ENCODE results near the gene COL28A1.
"Not testable (repeated sequence)": the region's sequence is repeated elsewhere in the genome, so short reads cannot be mapped to it uniquely, and the experiment has no call there.

The COL28A1 gene

DNA sequence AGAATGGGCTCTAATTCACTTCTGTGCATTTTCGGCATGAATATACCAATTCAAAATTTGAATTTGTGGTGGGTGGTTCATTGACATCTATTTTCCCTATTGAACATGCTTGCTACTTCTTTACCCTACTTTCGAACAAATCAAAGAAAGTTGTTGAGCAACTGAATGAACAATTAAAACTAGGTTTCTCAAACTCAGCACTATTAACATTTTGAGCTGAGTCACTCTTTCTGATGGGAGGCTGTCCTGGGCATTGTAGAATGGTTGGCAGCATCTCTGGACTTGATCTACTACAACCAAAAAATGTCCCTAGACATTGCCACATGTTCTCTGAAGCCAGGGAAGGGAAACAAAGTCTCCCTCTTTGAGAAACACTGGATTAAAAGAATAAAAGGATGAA is 116.7 kb downstream of the COL28A1 start:
- DNase-seq = no peak
- TF ChIP-seq GATA1 (IDR thresholded peaks at IDR 0.05; ENCODE audit: low read depth, low read length) (no peak), POLR2A (IDR thresholded peaks at IDR 0.05; ENCODE audit: low read length) (no peak)

- TF ChIP-seq POLR2A (IDR thresholded peaks at IDR 0.05; ENCODE audit: low read length) (no peak), GATA1 (IDR thresholded peaks at IDR 0.05; ENCODE audit: low read depth, low read length) (no peak)
- DNase-seq = no peak
Measured at GRCh38 chr7:7417851-7418250, 117.8 kb downstream of the COL28A1 start.

- TF ChIP-seq GATA1 (IDR thresholded peaks at IDR 0.05; ENCODE audit: low read depth, low read length) = no peak
- TF ChIP-seq POLR2A (IDR thresholded peaks at IDR 0.05; ENCODE audit: low read length) = no peak
- DNase-seq = no peak
Measured at GRCh38 chr7:7417414-7417813, 118.3 kb downstream of the COL28A1 start.

DNA sequence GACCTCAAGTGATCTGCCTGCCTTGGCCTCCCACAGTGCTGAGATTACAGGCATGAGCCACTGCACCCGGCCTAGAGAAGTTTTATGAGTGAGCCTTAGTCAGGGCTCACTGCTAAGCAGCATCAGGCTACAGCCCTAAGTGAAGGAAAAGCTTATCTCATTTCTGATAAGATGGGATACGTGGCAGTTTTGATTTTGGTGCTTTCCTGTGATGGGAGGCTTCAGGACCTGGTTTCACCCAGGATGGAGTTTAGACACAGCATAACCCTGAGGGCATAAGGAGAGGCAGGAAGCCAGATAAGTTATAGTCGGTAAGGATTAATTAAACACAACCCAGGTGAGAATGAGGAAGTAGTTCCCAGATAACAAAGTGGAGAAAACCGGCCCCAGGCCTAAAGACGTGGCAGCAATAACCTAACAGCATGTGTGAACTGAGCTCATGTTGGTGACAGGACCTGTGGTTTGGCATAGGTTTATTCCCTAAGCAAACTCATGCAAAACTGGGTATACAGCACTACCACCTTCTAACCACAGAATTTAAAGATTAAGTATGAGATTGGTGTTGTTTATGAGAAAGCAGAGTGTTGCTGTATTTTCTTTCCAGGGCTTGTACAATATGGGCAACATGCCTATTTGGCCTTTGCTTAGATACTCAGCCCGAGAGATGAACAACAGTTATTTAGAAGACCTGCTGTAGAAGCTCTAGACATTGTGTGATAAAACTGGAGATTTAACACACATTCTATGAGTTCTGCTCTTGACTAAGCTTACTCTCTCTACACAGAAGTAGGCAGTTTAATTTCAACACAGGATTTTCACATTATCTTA is 119.4 kb downstream of the COL28A1 start:
- TF ChIP-seq GATA1 (IDR thresholded peaks at IDR 0.05; ENCODE audit: low read depth, low read length) = no peak
- no peak for TF ChIP-seq POLR2A (IDR thresholded peaks at IDR 0.05; ENCODE audit: low read length)
- DNase-seq = no peak

- TF ChIP-seq GATA1 (IDR thresholded peaks at IDR 0.05; ENCODE audit: low read depth, low read length) (no peak), POLR2A (IDR thresholded peaks at IDR 0.05; ENCODE audit: low read length) (no peak)
- DNase-seq = no peak
Measured at GRCh38 chr7:7414791-7415603, 120.7 kb downstream of the COL28A1 start.

DNA sequence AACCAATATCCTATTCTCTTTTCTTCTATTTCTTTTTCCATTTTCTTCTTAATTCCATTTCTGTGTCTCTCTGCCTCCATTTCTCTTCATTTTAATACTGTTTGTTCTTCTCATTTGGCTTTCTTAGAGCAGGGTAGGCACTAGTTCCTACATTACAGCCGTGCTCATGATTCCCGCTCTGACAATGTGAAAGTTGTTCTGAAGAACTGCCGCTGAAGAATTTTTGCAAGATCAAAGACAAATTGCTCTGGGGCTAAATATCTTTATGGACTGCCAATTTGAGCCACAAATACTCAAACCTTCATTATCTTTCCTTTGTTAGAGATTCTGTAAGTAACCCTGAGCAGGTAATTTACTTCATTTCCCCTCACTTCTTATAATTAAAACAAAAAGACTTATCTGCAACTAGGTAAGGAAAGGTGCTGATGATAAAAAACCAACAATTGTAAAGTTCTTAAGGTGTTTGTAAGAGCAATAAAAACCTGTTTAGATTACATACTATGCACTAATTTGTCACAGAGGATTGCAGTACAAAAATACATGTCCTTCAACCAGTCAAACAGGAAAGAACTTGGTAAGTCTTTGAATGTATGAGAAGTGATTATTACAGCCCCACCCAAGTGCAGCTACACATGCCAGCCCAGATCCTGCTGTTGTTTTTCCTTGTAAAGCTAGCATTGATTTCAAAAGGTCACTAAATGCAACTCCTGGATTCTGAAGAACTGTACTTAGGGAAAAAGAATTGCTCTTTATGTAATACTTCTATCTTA is 127.5 kb downstream of the COL28A1 start:
- TF ChIP-seq POLR2A (IDR thresholded peaks at IDR 0.05; ENCODE audit: low read length) (no peak), GATA1 (IDR thresholded peaks at IDR 0.05; ENCODE audit: low read depth, low read length) (no peak)
- DNase-seq = no peak

DNA sequence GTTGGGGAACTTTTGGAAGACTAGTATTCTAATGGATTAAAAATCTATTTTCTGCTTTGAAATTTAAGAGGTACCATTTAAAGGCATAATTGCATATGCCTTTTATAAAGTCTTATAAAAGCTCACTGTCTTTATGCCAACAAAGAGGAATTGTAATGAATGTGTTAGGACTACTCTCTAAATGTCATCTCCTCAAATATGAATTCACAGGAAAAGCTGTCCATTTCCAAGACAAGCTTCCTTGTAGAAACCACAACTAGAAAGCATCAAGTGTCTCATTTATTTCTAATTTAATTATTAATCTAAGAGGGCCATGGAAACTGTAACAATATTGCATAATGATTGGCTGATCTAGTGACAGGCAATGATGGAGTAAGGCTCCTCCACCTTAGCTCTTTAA is 130.2 kb downstream of the COL28A1 start:
- TF ChIP-seq GATA1 (IDR thresholded peaks at IDR 0.05; ENCODE audit: low read depth, low read length) = no peak
- no peak for TF ChIP-seq POLR2A (IDR thresholded peaks at IDR 0.05; ENCODE audit: low read length)

DNA sequence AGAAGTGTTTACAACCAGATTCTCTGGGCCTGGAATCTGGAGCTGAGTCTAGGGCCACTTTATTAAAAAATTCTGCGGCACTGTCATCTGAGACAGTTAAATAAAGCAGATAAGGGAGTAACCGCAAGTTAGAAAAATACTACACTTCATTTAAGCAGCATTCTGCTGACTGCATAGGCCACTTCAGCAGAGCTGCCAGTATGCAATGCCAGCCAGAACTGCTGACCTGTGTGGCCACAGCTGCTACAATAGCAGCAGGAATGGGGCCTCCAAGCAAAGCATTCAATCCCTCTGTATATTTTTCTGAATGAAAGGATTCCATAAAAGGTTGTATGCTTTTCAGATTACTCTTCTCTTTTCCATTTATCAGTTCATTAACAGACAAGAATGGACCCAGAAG is 136.0 kb downstream of the COL28A1 start:
- no peak for TF ChIP-seq GATA1 (IDR thresholded peaks at IDR 0.05; ENCODE audit: low read depth, low read length)
- TF ChIP-seq POLR2A (IDR thresholded peaks at IDR 0.05; ENCODE audit: low read length) = no peak
- DNase-seq = no peak

More for the DNA sequence above, 130.2 kb downstream of the COL28A1 start:
- no peak for DNase-seq

DNA sequence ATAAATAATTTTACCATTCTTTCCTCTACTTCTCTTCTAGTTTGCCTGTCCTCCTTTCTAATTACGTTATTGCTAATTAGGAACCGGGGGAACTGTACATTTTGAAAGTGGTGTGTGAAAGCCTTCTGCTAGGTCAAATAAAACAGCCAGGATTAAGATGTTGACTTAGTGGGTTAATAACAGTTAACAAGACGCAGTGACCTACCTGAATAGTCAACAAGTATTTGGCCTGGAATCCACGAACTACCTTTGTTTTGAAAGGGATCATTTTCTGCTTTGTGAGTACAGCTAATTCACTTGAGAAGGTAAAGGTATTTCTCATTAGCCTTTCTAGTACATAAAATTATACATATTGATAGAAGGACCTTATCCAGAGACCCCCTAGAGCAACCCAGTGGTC is 139.9 kb downstream of the COL28A1 start:
- TF ChIP-seq GATA1 (IDR thresholded peaks at IDR 0.05; ENCODE audit: low read depth, low read length) (no peak), POLR2A (IDR thresholded peaks at IDR 0.05; ENCODE audit: low read length) (no peak)
- DNase-seq = no peak

DNA sequence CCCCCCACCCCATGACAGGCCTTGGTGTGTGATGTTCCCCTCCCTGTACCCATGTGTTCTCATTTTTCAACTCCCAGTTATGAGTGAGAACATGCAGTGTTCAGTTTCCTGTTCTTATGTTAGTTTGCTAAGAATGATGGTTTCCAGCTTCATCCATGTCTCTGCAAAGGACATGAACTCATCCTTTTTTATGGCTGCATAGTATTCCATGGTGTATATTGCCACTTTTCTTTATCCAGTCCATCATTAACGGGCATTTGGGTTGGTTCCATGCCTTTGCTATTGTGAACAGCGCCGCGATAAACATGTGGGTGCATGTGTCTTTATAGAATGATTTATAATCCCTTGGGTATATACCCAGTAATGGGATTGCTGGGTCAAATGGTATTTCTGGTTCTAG is 147.5 kb downstream of the COL28A1 start:
- not testable (repeated sequence) for DNase-seq

GRCh38 chr7:7385421-7385820 is 150.3 kb downstream of the COL28A1 start:
- no peak for DNase-seq
- TF ChIP-seq GATA1 (IDR thresholded peaks at IDR 0.05; ENCODE audit: low read depth, low read length) (no peak), POLR2A (IDR thresholded peaks at IDR 0.05; ENCODE audit: low read length) (no peak)

DNA sequence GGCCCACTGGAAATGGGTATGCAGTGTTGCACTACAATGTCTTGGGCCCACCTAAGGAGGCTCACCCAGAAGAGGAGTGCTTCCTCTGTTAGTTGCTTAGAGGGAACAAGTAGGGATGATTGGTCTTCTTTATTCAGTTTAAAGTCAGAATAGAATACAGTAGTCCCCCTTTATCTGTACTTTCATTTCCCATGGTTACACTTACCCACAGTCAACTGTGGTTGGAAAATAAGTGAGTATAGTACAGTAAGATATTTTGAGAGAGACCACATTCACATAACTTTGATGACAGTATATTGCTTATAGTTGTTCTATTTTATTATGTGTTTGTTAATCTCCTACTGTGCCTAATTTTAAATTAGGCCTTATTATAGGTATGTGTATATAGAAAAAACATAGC is 151.4 kb downstream of the COL28A1 start:
- DNase-seq = no peak
- TF ChIP-seq POLR2A (IDR thresholded peaks at IDR 0.05; ENCODE audit: low read length) = no peak
- TF ChIP-seq GATA1 (IDR thresholded peaks at IDR 0.05; ENCODE audit: low read depth, low read length) = no peak

DNA sequence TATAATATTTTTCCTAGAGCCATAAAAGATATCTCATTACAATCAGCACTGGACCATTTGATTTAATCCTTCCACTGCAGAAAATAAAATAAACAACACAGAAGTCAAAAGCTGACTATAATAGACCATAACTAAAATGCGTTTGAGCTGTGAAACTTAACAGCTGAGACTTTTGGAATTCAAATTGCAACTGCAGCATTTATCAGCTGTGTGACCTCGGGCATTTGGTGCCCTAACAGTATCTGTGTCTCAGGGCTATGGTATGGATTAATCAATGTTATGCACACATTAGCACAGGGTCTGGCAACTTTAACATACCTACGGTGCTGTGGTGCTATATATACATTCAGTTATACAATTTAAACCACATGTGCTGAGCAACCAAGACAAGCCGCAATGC is 160.1 kb downstream of the COL28A1 start:
- TF ChIP-seq POLR2A (IDR thresholded peaks at IDR 0.05; ENCODE audit: low read length) = no peak
- no peak for TF ChIP-seq GATA1 (IDR thresholded peaks at IDR 0.05; ENCODE audit: low read depth, low read length)

DNA sequence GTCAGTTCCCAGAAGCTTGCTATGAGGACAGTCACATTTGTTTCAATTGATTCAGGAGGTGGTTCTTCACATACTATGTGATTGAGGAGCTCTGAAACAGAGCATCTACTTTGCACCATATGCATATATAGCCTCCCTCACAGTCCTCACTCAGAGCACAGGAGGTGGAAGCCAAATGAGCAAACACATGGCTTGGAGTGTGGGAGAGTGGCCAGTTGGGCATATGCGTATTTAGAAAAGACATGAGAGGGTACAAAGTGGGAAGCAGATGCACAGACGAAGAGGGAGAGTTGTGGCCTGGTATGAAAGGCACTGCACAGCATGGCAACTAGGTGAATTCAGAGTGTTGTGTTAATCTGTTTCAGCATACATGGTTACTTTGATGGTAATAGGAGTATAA is 165.6 kb downstream of the COL28A1 start:
- TF ChIP-seq POLR2A (IDR thresholded peaks at IDR 0.05; ENCODE audit: low read length) = no peak
- TF ChIP-seq GATA1 (IDR thresholded peaks at IDR 0.05; ENCODE audit: low read depth, low read length) = no peak

More for the DNA sequence above, 160.1 kb downstream of the COL28A1 start:
- DNase-seq = no peak

More for the DNA sequence above, 165.6 kb downstream of the COL28A1 start:
- DNase-seq = no peak

All from erythroblast (primary cell).